AG04449 (cell line): ENCODE measurements around the gene SYCP2.

Experiments
- CTCF ChIA-PET: fragments of 350-600 bp; formaldehyde crosslinking; extraction: SDS; loops from one replicate; lab custom pipeline; 2021; ENCODE audit warnings: antibody characterized with exemption; lab: Yijun Ruan, JAX
- POLR2A ChIA-PET: fragments of 400-600, 350-600 bp; formaldehyde crosslinking; extraction: SDS; loops from one replicate; lab custom pipeline; 2020; ENCODE audit warnings: antibody characterized with exemption, inconsistent platforms; lab: Yijun Ruan, JAX
- DNase-seq: peaks from one replicate; pipeline ENCODE4 v3.0.0-alpha.2; 2010; ENCODE audit warnings: low read depth, low spot score
- H3K4me3 ChIP-seq: 2 replicates; pipeline ENCODE4 v1.5.1; 2011; ENCODE audit warnings: low read depth, mild to moderate bottlenecking, control low read depth, low read length
- TF ChIP-seq, protein P1 (sequence below): IDR thresholded peaks from one replicate; pipeline ENCODE4 v1.5.1; 2011; ENCODE audit warnings: mild to moderate bottlenecking, moderate library complexity, low read length, control low read depth, inconsistent platforms; ENCODE audit not compliant: insufficient read depth; ENCODE audit errors: missing control alignments

SYCP2 gene

DNA sequence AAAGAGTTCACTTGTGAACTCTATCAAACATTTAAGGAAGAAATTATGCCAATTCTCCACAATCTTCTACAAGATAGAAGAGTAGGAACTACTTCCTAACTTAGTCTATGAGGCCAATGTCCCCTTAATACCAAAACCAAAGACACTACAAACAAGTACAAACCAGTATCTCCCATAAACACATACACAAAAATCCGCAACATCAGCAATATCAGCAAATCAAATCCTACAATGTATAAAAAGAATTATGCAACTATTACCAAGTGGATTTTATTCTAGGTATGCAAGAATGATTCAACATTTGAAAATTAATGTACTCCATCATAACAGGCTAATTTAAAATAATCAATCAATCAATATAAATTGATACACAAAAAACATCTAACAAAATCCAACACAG lies 45.4 kb downstream of the SYCP2 start:
- CTCF ChIA-PET: no interaction called here
- TF ChIP-seq, protein P1, sequence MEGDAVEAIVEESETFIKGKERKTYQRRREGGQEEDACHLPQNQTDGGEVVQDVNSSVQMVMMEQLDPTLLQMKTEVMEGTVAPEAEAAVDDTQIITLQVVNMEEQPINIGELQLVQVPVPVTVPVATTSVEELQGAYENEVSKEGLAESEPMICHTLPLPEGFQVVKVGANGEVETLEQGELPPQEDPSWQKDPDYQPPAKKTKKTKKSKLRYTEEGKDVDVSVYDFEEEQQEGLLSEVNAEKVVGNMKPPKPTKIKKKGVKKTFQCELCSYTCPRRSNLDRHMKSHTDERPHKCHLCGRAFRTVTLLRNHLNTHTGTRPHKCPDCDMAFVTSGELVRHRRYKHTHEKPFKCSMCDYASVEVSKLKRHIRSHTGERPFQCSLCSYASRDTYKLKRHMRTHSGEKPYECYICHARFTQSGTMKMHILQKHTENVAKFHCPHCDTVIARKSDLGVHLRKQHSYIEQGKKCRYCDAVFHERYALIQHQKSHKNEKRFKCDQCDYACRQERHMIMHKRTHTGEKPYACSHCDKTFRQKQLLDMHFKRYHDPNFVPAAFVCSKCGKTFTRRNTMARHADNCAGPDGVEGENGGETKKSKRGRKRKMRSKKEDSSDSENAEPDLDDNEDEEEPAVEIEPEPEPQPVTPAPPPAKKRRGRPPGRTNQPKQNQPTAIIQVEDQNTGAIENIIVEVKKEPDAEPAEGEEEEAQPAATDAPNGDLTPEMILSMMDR: no peak
- no peak for DNase-seq
- no peak overlapping the region for H3K4me3 ChIP-seq
- POLR2A ChIA-PET: no interaction called here

DNA sequence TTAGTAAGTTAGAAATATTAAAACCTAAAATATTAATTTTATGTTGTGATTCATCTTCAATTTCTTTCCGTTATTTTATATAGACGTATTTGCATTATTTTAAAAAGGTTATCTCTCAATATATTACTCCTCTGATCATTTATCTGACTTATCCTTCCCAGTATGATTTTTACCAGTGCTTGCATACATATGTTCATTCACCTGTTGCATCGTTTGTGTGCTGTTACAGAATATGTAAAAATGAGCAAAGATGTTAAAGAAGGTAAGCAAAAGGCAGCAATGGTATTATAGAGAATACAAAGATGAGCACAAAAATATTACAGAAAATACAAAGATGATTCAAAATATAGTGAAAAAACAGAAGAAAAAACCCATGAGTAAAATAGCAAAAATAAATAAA lies 48.9 kb downstream of the SYCP2 start:
- TF ChIP-seq, protein P1: no peak
- CTCF ChIA-PET: no interaction called here
- POLR2A ChIA-PET: no interaction called here
- no peak overlapping the region for H3K4me3 ChIP-seq
- DNase-seq: no peak

DNA sequence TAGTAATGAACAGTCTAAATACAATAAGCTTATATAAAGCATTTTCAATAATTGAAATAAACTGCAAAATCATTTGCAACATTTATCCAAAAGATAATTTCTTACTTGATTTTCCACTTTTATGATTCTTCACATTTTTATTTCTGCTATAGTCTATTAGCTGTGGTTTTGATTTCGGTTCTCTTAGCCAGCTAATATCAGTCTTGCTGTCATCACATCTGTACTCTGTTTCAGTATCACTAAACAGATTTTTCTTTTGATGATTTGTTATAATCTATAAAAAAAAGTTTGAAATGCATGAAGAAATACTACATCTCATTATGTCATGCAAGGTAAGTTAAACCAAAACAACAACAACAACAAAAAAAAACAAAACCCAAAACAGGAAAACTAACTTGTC lies 53.2 kb downstream of the SYCP2 start:
- TF ChIP-seq, protein P1: no peak
- POLR2A ChIA-PET: no interaction called here
- no peak for DNase-seq
- H3K4me3 ChIP-seq: no peak overlapping the region
- CTCF ChIA-PET: interaction anchor here (1.2 kb wide), 1 partner anchor 54 kb away, joined by 6 read pairs; no protein-coding TSS in a partner anchor

DNA sequence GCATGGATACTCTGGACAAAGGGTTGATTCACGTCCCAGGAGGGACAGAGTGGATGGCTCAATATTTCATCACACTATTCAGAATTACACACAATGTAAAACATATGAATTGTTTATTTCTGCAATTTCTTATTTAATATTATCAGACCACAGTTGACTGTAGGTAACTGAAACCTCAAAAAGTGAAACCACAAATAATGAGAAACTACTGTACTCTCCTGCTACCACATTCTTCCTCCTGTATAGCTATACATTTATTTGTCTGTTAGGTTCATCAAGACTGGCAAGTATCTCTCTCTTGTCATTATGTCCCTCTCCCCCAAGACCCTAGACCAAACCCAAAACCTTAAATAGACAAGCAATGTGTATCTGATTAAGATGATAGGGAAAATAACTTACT lies 60.0 kb downstream of the SYCP2 start:
- DNase-seq: no peak
- POLR2A ChIA-PET: no interaction called here
- H3K4me3 ChIP-seq: no peak overlapping the region
- TF ChIP-seq, protein P1: no peak
- CTCF ChIA-PET: interaction anchor here (1.0 kb wide), 1 partner anchor 10 kb away, joined by 3 read pairs; no protein-coding TSS in a partner anchor

DNA sequence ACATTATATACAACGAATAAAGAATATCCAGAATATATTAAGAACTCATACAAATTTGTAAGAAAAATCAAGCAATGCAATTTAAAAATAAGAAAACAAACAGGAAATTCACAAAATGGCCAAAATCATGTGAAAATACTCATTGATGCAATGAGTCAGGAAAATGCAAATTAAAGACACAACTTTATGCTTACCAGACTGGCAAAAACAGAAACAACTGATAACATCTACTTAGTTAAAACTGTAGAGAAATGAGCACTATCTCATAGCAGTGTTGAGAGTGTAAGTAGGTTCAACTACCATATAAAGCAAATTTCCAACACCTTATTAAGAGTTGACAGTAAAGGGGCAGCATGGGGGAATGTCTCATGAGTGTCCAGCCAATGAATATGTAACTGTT lies 62.3 kb downstream of the SYCP2 start:
- ChIA-PET CTCF (no interaction called here), POLR2A (no interaction called here)
- H3K4me3 ChIP-seq: no peak overlapping the region
- no peak for DNase-seq
- TF ChIP-seq, protein P1: no peak

DNA sequence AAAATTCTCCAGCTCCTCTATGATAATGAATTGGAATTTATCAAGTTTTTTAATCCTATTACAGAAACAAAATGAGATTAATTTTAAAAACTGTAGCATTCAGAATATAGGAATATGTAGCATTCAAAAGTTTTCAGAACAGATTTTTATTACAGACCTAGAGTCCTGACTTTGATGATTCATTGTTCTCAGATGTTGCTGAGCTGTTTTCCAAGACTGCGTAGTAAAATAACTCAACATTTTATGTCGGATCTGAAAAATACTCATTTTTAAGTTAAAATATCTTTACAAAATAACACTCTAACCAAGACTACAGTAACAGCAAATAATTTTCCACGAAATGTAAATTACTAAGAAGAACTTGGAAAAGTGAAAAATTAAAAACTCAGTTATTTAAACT lies 67.1 kb downstream of the SYCP2 start:
- ChIA-PET POLR2A (no interaction called here), CTCF (no interaction called here)
- no peak overlapping the region for H3K4me3 ChIP-seq
- TF ChIP-seq, protein P1: no peak
- DNase-seq: no peak
